ENCODE measurements around the gene TXNDC16. TPM values are rescaled to one million over a fixed set of nuclear protein-coding genes. Genes with fewer than 3 reads are reported as not detected.

TXNDC16 gene
- polyA plus RNA-seq, 1 donor (not counting 4 experiments of a cell fraction or from before 2014, with no cell fraction given): 1.9 TPM

GRCh38 chr14:52481864-52482263 lies 70.4 kb downstream of the TXNDC16 start:
- no peaks in the 10 kb centered on the region for H3K9me3 ChIP-seq (ENCODE audit: control insufficient read depth, low read depth, low read length)
- dilution Hi-C loops (cut with MboI; ENCODE audit: extremely low pct_ligation_motif_present, low sequenced_read_pairs): no loop called here
- no peaks in the 10 kb centered on the region for H3K27me3 ChIP-seq (ENCODE audit: control insufficient read depth, extremely low read depth, insufficient read depth, low read length)
- no peak overlapping the region for H3K4me2 ChIP-seq (ENCODE audit: control insufficient read depth, extremely low read depth, insufficient read depth, low read depth, low read length)
- DNase-seq (ENCODE audit: low read depth, low spot score) (no peak), FAIRE-seq (no peak)
- H3K79me2 ChIP-seq (ENCODE audit: control insufficient read depth, insufficient read depth, low read length): no peaks in the 10 kb centered on the region
- H3K36me3 ChIP-seq (ENCODE audit: control insufficient read depth in 2 of 2, extremely low read depth in 1 of 2, insufficient read depth in 2 of 2, low read length in 2 of 2): no peaks in the 10 kb centered on the region
- no peak overlapping the region for H3K27ac ChIP-seq (ENCODE audit: control insufficient read depth, insufficient read depth, low read length)
- no peaks in the 10 kb centered on the region for H4K20me1 ChIP-seq (ENCODE audit: control insufficient read depth, extremely low read depth, insufficient read depth, low read length)
- no peaks in the 10 kb centered on the region for H3K9me1 ChIP-seq (ENCODE audit: control insufficient read depth, extremely low read depth, insufficient read depth, low read length)
- no peak for TF ChIP-seq CTCF (optimal IDR thresholded peaks at IDR 0.05 in 1 of 3, IDR thresholded peaks at IDR 0.05 in 1 of 3, conservative IDR thresholded peaks at IDR 0.05 in 1 of 3; ENCODE audit: extremely low read depth in 1 of 3, insufficient read depth in 2 of 3, low read length in 3 of 3)
- H3K4me3 ChIP-seq (ENCODE audit: control insufficient read depth in 2 of 3, extremely low read depth in 1 of 3, insufficient read depth in 2 of 3, low read depth in 1 of 3, low read length in 3 of 3): no peak overlapping the region
- H3K9ac ChIP-seq (ENCODE audit: control insufficient read depth, extremely low read depth, insufficient read depth, low read length): no peak overlapping the region
- H2AFZ ChIP-seq (ENCODE audit: control insufficient read depth, low read length): no peak overlapping the region
- no peaks in the 10 kb centered on the region for H3K4me1 ChIP-seq (ENCODE audit: control insufficient read depth, extremely low read depth, insufficient read depth, low read length)

GRCh38 chr14:52473557-52473956 lies 78.7 kb downstream of the TXNDC16 start:
- TF ChIP-seq CTCF (optimal IDR thresholded peaks at IDR 0.05 in 1 of 3, IDR thresholded peaks at IDR 0.05 in 1 of 3, conservative IDR thresholded peaks at IDR 0.05 in 1 of 3; ENCODE audit: extremely low read depth in 1 of 3, insufficient read depth in 2 of 3, low read length in 3 of 3): peak in 1 of 3 experiments; percentile 20
- TF ChIP-seq EZH2 (IDR thresholded peaks at IDR 0.05; ENCODE audit: low read length): no peak
- no peak for DNase-seq (ENCODE audit: low read depth, low spot score)

More at GRCh38 chr14:52473557-52473956, 78.7 kb downstream of the TXNDC16 start:
- dilution Hi-C loops (cut with MboI; ENCODE audit: extremely low pct_ligation_motif_present, low sequenced_read_pairs): no loop called here
- Histone ChIP-seq H3K9ac (ENCODE audit: control insufficient read depth, extremely low read depth, insufficient read depth, low read length) (no peak overlapping the region), H3K36me3 (ENCODE audit: control insufficient read depth in 2 of 2, extremely low read depth in 1 of 2, insufficient read depth in 2 of 2, low read length in 2 of 2) (no peaks in the 10 kb centered on the region), H3K27me3 (ENCODE audit: control insufficient read depth, extremely low read depth, insufficient read depth, low read length) (no peaks in the 10 kb centered on the region), H4K20me1 (ENCODE audit: control insufficient read depth, extremely low read depth, insufficient read depth, low read length) (no peaks in the 10 kb centered on the region), H3K4me1 (ENCODE audit: control insufficient read depth, extremely low read depth, insufficient read depth, low read length) (no peaks in the 10 kb centered on the region), H3K9me3 (ENCODE audit: control insufficient read depth, low read depth, low read length) (no peaks in the 10 kb centered on the region), H2AFZ (ENCODE audit: control insufficient read depth, low read length) (no peak overlapping the region), H3K27ac (ENCODE audit: control insufficient read depth, insufficient read depth, low read length) (no peak overlapping the region), H3K9me1 (ENCODE audit: control insufficient read depth, extremely low read depth, insufficient read depth, low read length) (no peaks in the 10 kb centered on the region), H3K79me2 (ENCODE audit: control insufficient read depth, insufficient read depth, low read length) (no peaks in the 10 kb centered on the region), H3K4me3 (ENCODE audit: control insufficient read depth in 2 of 3, extremely low read depth in 1 of 3, insufficient read depth in 2 of 3, low read depth in 1 of 3, low read length in 3 of 3) (no peak overlapping the region), H3K4me2 (ENCODE audit: control insufficient read depth, extremely low read depth, insufficient read depth, low read depth, low read length) (no peak overlapping the region)
- FAIRE-seq: no peak

All from keratinocyte (primary cell).